Measurements from ENCODE around the gene TOLLIP. TPM values are rescaled to one million over a fixed set of nuclear protein-coding genes. Genes with fewer than 3 reads are reported as not detected.

Gene TOLLIP
- polyA plus RNA-seq, 2 of the 4 experiments (the other 2 are of a cell fraction), result 26.5 to 37.9 TPM

DNA sequence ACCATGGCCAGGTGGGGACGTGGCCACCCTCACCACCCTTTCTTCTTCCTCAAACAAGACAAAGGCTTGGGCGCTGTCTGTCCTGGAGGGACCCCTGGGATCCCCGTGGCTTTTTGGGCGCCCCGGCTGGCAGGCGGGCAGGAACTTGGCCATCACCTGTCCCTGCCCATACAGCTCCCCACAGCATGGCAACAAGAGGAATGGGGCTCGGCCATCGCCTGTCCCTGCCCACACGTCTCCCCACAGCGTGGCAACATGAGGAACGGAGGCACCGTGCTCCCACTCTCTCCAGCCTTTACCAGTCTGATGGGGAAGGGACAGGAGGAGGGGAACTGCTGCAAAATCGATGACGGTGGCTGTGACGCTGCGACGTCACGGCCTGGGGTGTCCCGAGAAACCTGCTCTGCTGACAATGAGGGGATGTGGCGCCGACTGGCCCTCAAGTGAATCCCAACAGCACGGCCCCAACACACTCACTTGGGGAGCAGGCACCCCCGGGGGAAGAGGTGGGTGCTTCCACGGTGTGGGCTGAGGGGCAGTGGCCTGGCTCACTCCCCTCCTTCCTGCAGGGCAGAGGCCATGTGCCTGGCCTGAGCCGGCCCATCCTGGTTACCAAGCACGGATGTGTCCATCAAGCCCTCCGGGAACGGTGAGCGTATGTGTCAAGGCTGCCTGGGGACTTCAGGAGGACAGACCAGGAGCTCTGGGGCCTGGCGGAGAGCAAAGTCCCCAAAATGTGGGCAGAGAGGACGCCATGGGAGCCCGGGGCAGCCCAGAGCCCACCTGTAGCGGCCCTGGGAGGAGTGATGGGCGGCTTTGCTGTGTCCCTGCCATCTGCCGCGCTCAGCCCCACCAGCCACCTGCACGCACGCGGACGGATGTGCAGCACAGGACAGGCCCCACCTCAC lies 30.4 kb downstream of the TOLLIP start:
- H3K4me3 ChIP-seq, result no peak overlapping the region
- FAIRE-seq, result no peak
- no peak for DNase-seq (ENCODE audit: low read depth in 1 of 2, low spot score in 1 of 2)
- CTCF ChIA-PET, result interaction anchor here (1.4 kb wide), 1 partner anchor 30 kb away, joined by 3 read pairs; the partner anchor contains the start of gene TOLLIP
- POLR2A ChIA-PET, result no interaction called here
- TF ChIP-seq ESRRA (IDR thresholded peaks at IDR 0.05; ENCODE audit: borderline replicate concordance, low read length) (no peak), POLR2A (IDR thresholded peaks at IDR 0.05; ENCODE audit: low read length) (no peak), ZC3H11A (IDR thresholded peaks at IDR 0.05) (no peak), HOXA7 (CRISPR knock-in tag; IDR thresholded peaks at IDR 0.05) (no peak), MAZ (IDR thresholded peaks at IDR 0.05; ENCODE audit: borderline replicate concordance, low read depth, low read length) (no peak), FOXS1 (CRISPR knock-in tag; IDR thresholded peaks at IDR 0.05) (no peak), ZFP36 (IDR thresholded peaks at IDR 0.05; ENCODE audit: borderline replicate concordance, partially characterized antibody) (no peak), CBX2 (IDR thresholded peaks at IDR 0.05; ENCODE audit: borderline replicate concordance, low read depth) (no peak), RCOR1 (IDR thresholded peaks at IDR 0.05; ENCODE audit: low read depth, low read length) (no peak), TFCP2L1 (CRISPR knock-in tag; IDR thresholded peaks at IDR 0.05) (no peak), ZNF302 (CRISPR knock-in tag; IDR thresholded peaks at IDR 0.05) (no peak)
- TF ChIP-seq, protein P1, sequence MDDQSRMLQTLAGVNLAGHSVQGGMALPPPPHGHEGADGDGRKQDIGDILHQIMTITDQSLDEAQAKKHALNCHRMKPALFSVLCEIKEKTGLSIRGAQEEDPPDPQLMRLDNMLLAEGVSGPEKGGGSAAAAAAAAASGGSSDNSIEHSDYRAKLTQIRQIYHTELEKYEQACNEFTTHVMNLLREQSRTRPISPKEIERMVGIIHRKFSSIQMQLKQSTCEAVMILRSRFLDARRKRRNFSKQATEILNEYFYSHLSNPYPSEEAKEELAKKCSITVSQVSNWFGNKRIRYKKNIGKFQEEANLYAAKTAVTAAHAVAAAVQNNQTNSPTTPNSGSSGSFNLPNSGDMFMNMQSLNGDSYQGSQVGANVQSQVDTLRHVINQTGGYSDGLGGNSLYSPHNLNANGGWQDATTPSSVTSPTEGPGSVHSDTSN (IDR thresholded peaks at IDR 0.05), result no peak
- TF ChIP-seq, protein P2, sequence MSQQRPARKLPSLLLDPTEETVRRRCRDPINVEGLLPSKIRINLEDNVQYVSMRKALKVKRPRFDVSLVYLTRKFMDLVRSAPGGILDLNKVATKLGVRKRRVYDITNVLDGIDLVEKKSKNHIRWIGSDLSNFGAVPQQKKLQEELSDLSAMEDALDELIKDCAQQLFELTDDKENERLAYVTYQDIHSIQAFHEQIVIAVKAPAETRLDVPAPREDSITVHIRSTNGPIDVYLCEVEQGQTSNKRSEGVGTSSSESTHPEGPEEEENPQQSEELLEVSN (IDR thresholded peaks at IDR 0.05; ENCODE audit: borderline replicate concordance, low read depth), result no peak
- TF ChIP-seq, protein P3, sequence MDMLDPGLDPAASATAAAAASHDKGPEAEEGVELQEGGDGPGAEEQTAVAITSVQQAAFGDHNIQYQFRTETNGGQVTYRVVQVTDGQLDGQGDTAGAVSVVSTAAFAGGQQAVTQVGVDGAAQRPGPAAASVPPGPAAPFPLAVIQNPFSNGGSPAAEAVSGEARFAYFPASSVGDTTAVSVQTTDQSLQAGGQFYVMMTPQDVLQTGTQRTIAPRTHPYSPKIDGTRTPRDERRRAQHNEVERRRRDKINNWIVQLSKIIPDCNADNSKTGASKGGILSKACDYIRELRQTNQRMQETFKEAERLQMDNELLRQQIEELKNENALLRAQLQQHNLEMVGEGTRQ (IDR thresholded peaks at IDR 0.05), result no peak
- TF ChIP-seq, protein P4, sequence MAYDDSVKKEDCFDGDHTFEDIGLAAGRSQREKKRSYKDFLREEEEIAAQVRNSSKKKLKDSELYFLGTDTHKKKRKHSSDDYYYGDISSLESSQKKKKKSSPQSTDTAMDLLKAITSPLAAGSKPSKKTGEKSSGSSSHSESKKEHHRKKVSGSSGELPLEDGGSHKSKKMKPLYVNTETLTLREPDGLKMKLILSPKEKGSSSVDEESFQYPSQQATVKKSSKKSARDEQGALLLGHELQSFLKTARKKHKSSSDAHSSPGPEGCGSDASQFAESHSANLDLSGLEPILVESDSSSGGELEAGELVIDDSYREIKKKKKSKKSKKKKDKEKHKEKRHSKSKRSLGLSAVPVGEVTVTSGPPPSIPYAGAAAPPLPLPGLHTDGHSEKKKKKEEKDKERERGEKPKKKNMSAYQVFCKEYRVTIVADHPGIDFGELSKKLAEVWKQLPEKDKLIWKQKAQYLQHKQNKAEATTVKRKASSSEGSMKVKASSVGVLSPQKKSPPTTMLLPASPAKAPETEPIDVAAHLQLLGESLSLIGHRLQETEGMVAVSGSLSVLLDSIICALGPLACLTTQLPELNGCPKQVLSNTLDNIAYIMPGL (CRISPR knock-in tag; IDR thresholded peaks at IDR 0.05; ENCODE audit: borderline replicate concordance), result no peak
- WGBS (ENCODE audit: missing lambda C conversion rate), result 93% methylated on average over 37 of the region's 40 CpGs
- no peaks in the 10 kb centered on the region for H3K9me3 ChIP-seq
- H3K4me1 ChIP-seq, result no peaks in the 10 kb centered on the region
- no peak overlapping the region for H3K27ac ChIP-seq
- no peak overlapping the region for H3K4me2 ChIP-seq
- no peak for ATAC-seq

DNA sequence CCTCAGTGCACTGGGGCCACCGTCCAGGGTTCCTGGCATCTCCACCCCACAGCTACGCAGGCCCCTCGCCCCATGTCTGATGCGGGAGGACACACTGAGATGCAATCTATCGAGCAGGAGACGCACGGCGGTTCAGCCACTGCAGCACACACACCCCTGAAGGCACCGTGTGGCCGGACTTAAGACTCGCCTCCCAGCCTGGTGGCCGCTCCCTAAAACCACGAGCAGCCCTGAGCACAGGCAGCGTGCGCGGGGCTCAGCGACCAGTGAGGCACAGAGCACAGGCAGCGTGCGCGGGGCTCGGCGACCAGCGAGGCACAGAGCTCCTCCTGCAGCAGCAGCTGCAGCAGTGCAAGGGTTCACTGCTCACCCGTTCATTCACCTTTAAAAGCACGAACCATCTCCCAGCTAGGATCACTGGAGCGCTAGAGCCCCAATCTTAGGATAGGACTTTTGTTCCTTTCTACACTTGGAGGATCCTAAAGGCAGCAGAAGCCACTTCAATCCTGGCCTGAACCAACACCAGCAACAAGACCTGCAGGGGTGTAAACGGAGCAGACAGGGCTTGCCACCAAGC lies 31.4 kb downstream of the TOLLIP start:
- ChIA-PET POLR2A (no interaction called here), CTCF (interaction anchor here (1.2 kb wide), 1 partner anchor 9 kb away, joined by 4 read pairs; no protein-coding TSS in a partner anchor)
- Histone ChIP-seq H3K9me3 (no peaks in the 10 kb centered on the region; the same call in 2 of the 3 replicates), H3K4me1 (no peaks in the 10 kb centered on the region), H3K27ac (no peak overlapping the region), H3K4me2 (no peak overlapping the region), H3K4me3 (no peak overlapping the region)
- WGBS (ENCODE audit: missing lambda C conversion rate), result 95% methylated on average over 24 of the region's 27 CpGs
- FAIRE-seq, result no peak
- 0 out of 6 replicates have a peak, but pooled peaks of 1 of the 2 experiments have one; percentile 25 for ATAC-seq
- DNase-seq (ENCODE audit: low read depth in 1 of 2, low spot score in 1 of 2), result no peak
- TF ChIP-seq RFX5 (IDR thresholded peaks at IDR 0.05) (no peak), CHD2 (IDR thresholded peaks at IDR 0.05; ENCODE audit: low read length, partially characterized antibody) (no peak), JUN (IDR thresholded peaks at IDR 0.05) (no peak), ZSCAN20 (CRISPR knock-in tag; IDR thresholded peaks at IDR 0.05) (no peak), ZNF302 (CRISPR knock-in tag; IDR thresholded peaks at IDR 0.05) (no peak), SMC3 (IDR thresholded peaks at IDR 0.05) (no peak), MAZ (IDR thresholded peaks at IDR 0.05; ENCODE audit: borderline replicate concordance, low read depth, low read length) (no peak), RNF2 (IDR thresholded peaks at IDR 0.05; ENCODE audit: borderline replicate concordance, low read depth) (no peak), HDAC2 (IDR thresholded peaks at IDR 0.05) (no peak), KDM5A (IDR thresholded peaks at IDR 0.05) (no peak), CHD4 (IDR thresholded peaks at IDR 0.05; ENCODE audit: borderline replicate concordance) (no peak), RARB (CRISPR knock-in tag; IDR thresholded peaks at IDR 0.05) (no peak)
- TF ChIP-seq, protein P5, sequence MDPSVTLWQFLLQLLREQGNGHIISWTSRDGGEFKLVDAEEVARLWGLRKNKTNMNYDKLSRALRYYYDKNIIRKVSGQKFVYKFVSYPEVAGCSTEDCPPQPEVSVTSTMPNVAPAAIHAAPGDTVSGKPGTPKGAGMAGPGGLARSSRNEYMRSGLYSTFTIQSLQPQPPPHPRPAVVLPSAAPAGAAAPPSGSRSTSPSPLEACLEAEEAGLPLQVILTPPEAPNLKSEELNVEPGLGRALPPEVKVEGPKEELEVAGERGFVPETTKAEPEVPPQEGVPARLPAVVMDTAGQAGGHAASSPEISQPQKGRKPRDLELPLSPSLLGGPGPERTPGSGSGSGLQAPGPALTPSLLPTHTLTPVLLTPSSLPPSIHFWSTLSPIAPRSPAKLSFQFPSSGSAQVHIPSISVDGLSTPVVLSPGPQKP (IDR thresholded peaks at IDR 0.05; ENCODE audit: low read depth, low read length), result no peak
- TF ChIP-seq, protein P6, sequence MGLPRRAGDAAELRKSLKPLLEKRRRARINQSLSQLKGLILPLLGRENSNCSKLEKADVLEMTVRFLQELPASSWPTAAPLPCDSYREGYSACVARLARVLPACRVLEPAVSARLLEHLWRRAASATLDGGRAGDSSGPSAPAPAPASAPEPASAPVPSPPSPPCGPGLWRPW (IDR thresholded peaks at IDR 0.05), result no peak
- TF ChIP-seq, protein P7, sequence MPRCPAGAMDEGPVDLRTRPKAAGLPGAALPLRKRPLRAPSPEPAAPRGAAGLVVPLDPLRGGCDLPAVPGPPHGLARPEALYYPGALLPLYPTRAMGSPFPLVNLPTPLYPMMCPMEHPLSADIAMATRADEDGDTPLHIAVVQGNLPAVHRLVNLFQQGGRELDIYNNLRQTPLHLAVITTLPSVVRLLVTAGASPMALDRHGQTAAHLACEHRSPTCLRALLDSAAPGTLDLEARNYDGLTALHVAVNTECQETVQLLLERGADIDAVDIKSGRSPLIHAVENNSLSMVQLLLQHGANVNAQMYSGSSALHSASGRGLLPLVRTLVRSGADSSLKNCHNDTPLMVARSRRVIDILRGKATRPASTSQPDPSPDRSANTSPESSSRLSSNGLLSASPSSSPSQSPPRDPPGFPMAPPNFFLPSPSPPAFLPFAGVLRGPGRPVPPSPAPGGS (IDR thresholded peaks at IDR 0.05), result no peak

Data from A549 (cell line).